Sigmoid colon (tissue), 7 donors: ENCODE measurements around the gene OPRPN. TPM values are rescaled to one million over a fixed set of nuclear protein-coding genes. Genes with fewer than 3 reads are reported as not detected.

Experiments used
- DNase-seq: peaks from one replicate; pipeline ENCODE4 v3.0.0-alpha.2; 2019
- H3K27ac ChIP-seq, 4 donors: fragments of 200-600 bp; sonication (generic); one replicate each; pipeline ENCODE4 v1.5.1; 2016 to 2019; ENCODE audit warnings: mild to moderate bottlenecking in 1 of 4
- H3K27me3 ChIP-seq, 3 donors: fragments of 200-600 bp; sonication (generic); one replicate each; pipeline ENCODE4 v1.5.1; 2019; ENCODE audit warnings: mild to moderate bottlenecking in 1 of 3
- H3K36me3 ChIP-seq, 4 donors: fragments of 200-600 bp; sonication (generic); one replicate each; pipeline ENCODE4 v1.5.1; 2016 to 2019
- H3K4me1 ChIP-seq, 4 donors: fragments of 200-600 bp; sonication (generic); one replicate each; pipeline ENCODE4 v1.5.1; 2017 to 2019
- H3K4me3 ChIP-seq, 4 donors: fragments of 200-600 bp; sonication (generic); one replicate each; pipeline ENCODE4 v1.5.1; 2017 to 2019; ENCODE audit warnings: mild to moderate bottlenecking in 2 of 4, moderate library complexity in 1 of 4
- H3K9me3 ChIP-seq, 4 donors: fragments of 200-600 bp in 3 of 4; sonication (generic) in 3 of 4; one replicate each; pipeline versions ENCODE4 v1.5.1 to v1.6.1; 2013 to 2019
- CTCF ChIP-seq, 4 experiments: fragments of 450-650 bp in 3 of 4; fragments of 200-600 bp in 1 of 4; IDR thresholded peaks; one replicate each; pipeline ENCODE4 v1.5.1; 2016 to 2019; ENCODE audit warnings: antibody characterized with exemption in 4 of 4, mild to moderate bottlenecking in 3 of 4, moderate library complexity in 2 of 4
- EP300 ChIP-seq, 4 donors: sonication (generic); formaldehyde crosslinking; IDR thresholded peaks; one replicate each; pipeline ENCODE4 v1.6.1; 2017; ENCODE audit warnings: antibody characterized with exemption in 4 of 4
- POLR2A ChIP-seq, 2 donors: fragments of 450-650 bp; IDR thresholded peaks; one replicate each; pipeline ENCODE4 v1.6.1; 2016; ENCODE audit warnings: antibody characterized with exemption in 2 of 2, mild to moderate bottlenecking in 2 of 2, moderate library complexity in 2 of 2
- POLR2AphosphoS5 ChIP-seq, 4 donors: sonication (generic); formaldehyde crosslinking; IDR thresholded peaks; one replicate each; pipeline ENCODE4 v1.6.1; 2017; ENCODE audit warnings: antibody characterized with exemption in 4 of 4
- WGBS, 2 donors: extraction: QIAGEN DNeasy Blood & Tissue Kit; methylation state at CpG; one replicate each; pipeline ENCODE4 v1.1.7; 2013; 5-methylcytosine and 5-hydroxymethylcytosine counted together
- intact Hi-C: fragments of 100-400 bp; cut with DNase I; formaldehyde crosslinking; loops from one replicate; pipeline ENCODE4 v1.15.1; 2023
- polyA plus RNA-seq, 3 donors: library from polyadenylated mRNA; stranded (reverse); fragments of 200-250 nt; gene quantifications; one replicate each; pipeline ENCODE4 v1.2.3, GENCODE V29; 2013
- total RNA-seq, 4 donors: library from RNA; depleted of rRNA; stranded (reverse); fragments of >200 nt; gene quantifications; one replicate each; pipeline ENCODE4 v1.1.0, GENCODE V29; 2016
- donor health status: healthy with polysubstance abuse.
- donor health status: Bipolar disorder and iron deficiency.
- donor health status: healthy.

OPRPN gene
- total and polyA plus RNA-seq, 7 donors: not detected

- intact Hi-C loops: no loop called here
Observed at GRCh38 chr4:70392057-70392776, 5.5 kb upstream of the OPRPN start.

GRCh38 chr4:70399319-70399718 is 1.6 kb downstream of the OPRPN start:
- DNase-seq: no peak
- no peaks in the 10 kb centered on the region for H3K36me3 ChIP-seq
- no peaks in the 10 kb centered on the region for H3K4me1 ChIP-seq
- no peak for TF ChIP-seq POLR2AphosphoS5 (IDR thresholded peaks at IDR 0.05)
- TF ChIP-seq EP300 (IDR thresholded peaks at IDR 0.05): no peak
- TF ChIP-seq CTCF (IDR thresholded peaks at IDR 0.05): no peak
- no peak for TF ChIP-seq POLR2A (IDR thresholded peaks at IDR 0.05)
- intact Hi-C loops: no loop called here
- no peaks in the 10 kb centered on the region for H3K9me3 ChIP-seq
- WGBS, 2 donors: 74 to 92% methylated on average over 1 of the region's 1 CpG
- H3K27ac ChIP-seq: no peak overlapping the region
- no peak overlapping the region for H3K4me3 ChIP-seq
- H3K27me3 ChIP-seq: no peaks in the 10 kb centered on the region

More at GRCh38 chr4:70392057-70392776, 5.5 kb upstream of the OPRPN start:
- H3K9me3 ChIP-seq: no peaks in the 10 kb centered on the region
- 50 to 60% methylated on average over 2 of the region's 2 CpGs for WGBS, 2 donors
- H3K27me3 ChIP-seq: no peaks in the 10 kb centered on the region
- no peak for TF ChIP-seq POLR2A (IDR thresholded peaks at IDR 0.05)
- no peak for TF ChIP-seq CTCF (IDR thresholded peaks at IDR 0.05)
- no peak for TF ChIP-seq POLR2AphosphoS5 (IDR thresholded peaks at IDR 0.05)
- TF ChIP-seq EP300 (IDR thresholded peaks at IDR 0.05): no peak
- H3K36me3 ChIP-seq: no peaks in the 10 kb centered on the region
- H3K4me3 ChIP-seq: no peak overlapping the region
- no peak overlapping the region for H3K27ac ChIP-seq
- DNase-seq: no peak
- H3K4me1 ChIP-seq: no peaks in the 10 kb centered on the region

- Histone ChIP-seq H3K9me3 (no peaks in the 10 kb centered on the region), H3K4me3 (no peak overlapping the region), H3K4me1 (no peaks in the 10 kb centered on the region), H3K36me3 (no peaks in the 10 kb centered on the region), H3K27ac (no peak overlapping the region), H3K27me3 (no peaks in the 10 kb centered on the region)
- DNase-seq: no peak
- intact Hi-C loops: no loop called here
- 69 to 82% methylated on average over 1 of the region's 1 CpG for WGBS, 2 donors
- no peak for TF ChIP-seq POLR2A (IDR thresholded peaks at IDR 0.05)
- no peak for TF ChIP-seq CTCF (IDR thresholded peaks at IDR 0.05)
- no peak for TF ChIP-seq POLR2AphosphoS5 (IDR thresholded peaks at IDR 0.05)
- TF ChIP-seq EP300 (IDR thresholded peaks at IDR 0.05): no peak
Observed at GRCh38 chr4:70402762-70403161, 5.0 kb downstream of the OPRPN start.

GRCh38 chr4:70405765-70406164 is 8.0 kb downstream of the OPRPN start:
- H3K4me1 ChIP-seq: no peaks in the 10 kb centered on the region
- no peaks in the 10 kb centered on the region for H3K27me3 ChIP-seq
- no peak for TF ChIP-seq CTCF (IDR thresholded peaks at IDR 0.05)
- TF ChIP-seq EP300 (IDR thresholded peaks at IDR 0.05): no peak
- TF ChIP-seq POLR2AphosphoS5 (IDR thresholded peaks at IDR 0.05): no peak
- TF ChIP-seq POLR2A (IDR thresholded peaks at IDR 0.05): no peak
- H3K9me3 ChIP-seq: no peaks in the 10 kb centered on the region
- no peak for DNase-seq
- intact Hi-C loops: no loop called here
- no peaks in the 10 kb centered on the region for H3K36me3 ChIP-seq
- WGBS, 2 donors: 51 to 71% methylated on average over 6 of the region's 6 CpGs
- no peak overlapping the region for H3K4me3 ChIP-seq
- no peak overlapping the region for H3K27ac ChIP-seq

GRCh38 chr4:70425306-70425705 is 27.6 kb downstream of the OPRPN start:
- TF ChIP-seq POLR2A (IDR thresholded peaks at IDR 0.05) (no peak), POLR2AphosphoS5 (IDR thresholded peaks at IDR 0.05) (no peak), EP300 (IDR thresholded peaks at IDR 0.05) (no peak), CTCF (IDR thresholded peaks at IDR 0.05) (no peak)
- 63 to 84% methylated on average over 1 of the region's 1 CpG for WGBS, 2 donors
- Histone ChIP-seq H3K9me3 (no peaks in the 10 kb centered on the region), H3K36me3 (no peaks in the 10 kb centered on the region), H3K4me1 (no peaks in the 10 kb centered on the region), H3K27me3 (no peaks in the 10 kb centered on the region), H3K4me3 (no peak overlapping the region), H3K27ac (no peak overlapping the region)
- DNase-seq: no peak
- intact Hi-C loops: no loop called here
